Activated B cell treated with CpG ODN at 0.5 μM for 24 hours (primary cell): ENCODE data around the gene SYT9. TPM values are rescaled to one million over a fixed set of nuclear protein-coding genes. Genes with fewer than 3 reads are reported as not detected.
A peak's percentile ranks its signal among the peaks of the same experiment; 100 is the strongest.

ENCODE experiments used
- ATAC-seq: fragments of 200-7000 bp; cut with Tn5 transposase; one replicate; pipeline ENCODE4 v1.10.0; 2021; ENCODE audit warnings: low read depth, mild to moderate bottlenecking, moderate library complexity
- CTCF ChIA-PET: fragments of 350-600 bp; sonication (Branson Sonifier 250); formaldehyde crosslinking; loops from one replicate; lab custom pipeline; 2021; ENCODE audit warnings: antibody characterized with exemption; lab: Charles Lee
- POLR2A ChIA-PET: fragments of 350-600 bp; sonication (Branson Sonifier 250); formaldehyde crosslinking; loops from one replicate; lab custom pipeline; 2021; ENCODE audit warnings: antibody characterized with exemption; lab: Charles Lee
- DNase-seq: peaks from one replicate; pipeline ENCODE4 v3.0.0; 2022
- H3K27ac Mint-ChIP-seq: one replicate; pipeline ENCODE4 v1.8.0; 2020; ENCODE audit warnings: mixed read lengths
- H3K27me3 Mint-ChIP-seq: one replicate; pipeline ENCODE4 v1.8.0; 2021; ENCODE audit warnings: mixed read lengths
- H3K36me3 Mint-ChIP-seq: one replicate; pipeline ENCODE4 v1.8.0; 2021; ENCODE audit warnings: low read depth, mixed read lengths
- H3K4me1 Mint-ChIP-seq: one replicate; pipeline ENCODE4 v1.8.0; 2021; ENCODE audit warnings: mixed read lengths
- H3K4me3 Mint-ChIP-seq: one replicate; pipeline ENCODE4 v1.8.0; 2020; ENCODE audit warnings: mild to moderate bottlenecking, mixed read lengths
- H3K9me3 Mint-ChIP-seq: one replicate; pipeline ENCODE4 v1.8.0; 2020; ENCODE audit warnings: mixed read lengths
- intact Hi-C: fragments of 100-400 bp; cut with micrococcal nuclease; formaldehyde crosslinking; loops from one replicate; pipeline ENCODE4 v1.15.1; 2024
- total RNA-seq: library from RNA; stranded (reverse); gene quantifications from 2 replicates; pipeline ENCODE4 v1.2.3, GENCODE V29; 2022
- TF ChIP-seq, protein P1 (sequence below): fragments of 200-600 bp; IDR thresholded peaks from one replicate; pipeline ENCODE4 v1.8.0; 2022; ENCODE audit warnings: antibody characterized with exemption, mild to moderate bottlenecking

Gene SYT9
- total RNA-seq, 1 donor from 2014 or later, result not detected

DNA sequence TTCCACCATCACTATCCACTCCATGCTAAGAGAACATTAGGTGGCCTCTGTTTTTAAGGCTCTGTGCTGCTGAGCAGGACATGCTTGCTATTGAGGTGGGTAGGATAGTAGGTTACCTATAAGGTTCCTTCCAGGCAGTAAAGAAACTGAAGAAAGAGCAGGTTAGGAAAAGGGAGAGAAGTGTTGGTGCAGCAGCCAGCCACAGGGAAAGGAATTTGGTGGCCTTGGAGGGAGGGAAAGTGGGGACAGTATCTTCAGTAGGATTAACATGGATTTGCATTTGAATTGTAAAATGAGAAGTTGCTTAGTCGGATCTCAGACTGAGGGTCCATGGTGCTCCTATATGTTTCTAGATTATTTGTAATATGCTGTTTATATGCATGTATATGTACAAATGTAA, 184.4 kb downstream of the SYT9 start:
- Mint-ChIP-seq H3K4me3 (peak overlapping the region; percentile 68), H3K9me3 (no peaks in the 10 kb centered on the region), H3K36me3 (peaks cover 13% of the 10 kb centered on the region), H3K27ac (peak overlapping the region; percentile 90), H3K27me3 (no peaks in the 10 kb centered on the region), H3K4me1 (peaks cover 17% of the 10 kb centered on the region)
- no peak for ATAC-seq
- DNase-seq, result no peak
- TF ChIP-seq, protein P1, sequence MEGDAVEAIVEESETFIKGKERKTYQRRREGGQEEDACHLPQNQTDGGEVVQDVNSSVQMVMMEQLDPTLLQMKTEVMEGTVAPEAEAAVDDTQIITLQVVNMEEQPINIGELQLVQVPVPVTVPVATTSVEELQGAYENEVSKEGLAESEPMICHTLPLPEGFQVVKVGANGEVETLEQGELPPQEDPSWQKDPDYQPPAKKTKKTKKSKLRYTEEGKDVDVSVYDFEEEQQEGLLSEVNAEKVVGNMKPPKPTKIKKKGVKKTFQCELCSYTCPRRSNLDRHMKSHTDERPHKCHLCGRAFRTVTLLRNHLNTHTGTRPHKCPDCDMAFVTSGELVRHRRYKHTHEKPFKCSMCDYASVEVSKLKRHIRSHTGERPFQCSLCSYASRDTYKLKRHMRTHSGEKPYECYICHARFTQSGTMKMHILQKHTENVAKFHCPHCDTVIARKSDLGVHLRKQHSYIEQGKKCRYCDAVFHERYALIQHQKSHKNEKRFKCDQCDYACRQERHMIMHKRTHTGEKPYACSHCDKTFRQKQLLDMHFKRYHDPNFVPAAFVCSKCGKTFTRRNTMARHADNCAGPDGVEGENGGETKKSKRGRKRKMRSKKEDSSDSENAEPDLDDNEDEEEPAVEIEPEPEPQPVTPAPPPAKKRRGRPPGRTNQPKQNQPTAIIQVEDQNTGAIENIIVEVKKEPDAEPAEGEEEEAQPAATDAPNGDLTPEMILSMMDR, result no peak
- intact Hi-C loops, result no loop called here
- ChIA-PET POLR2A (interaction anchor here (1.5 kb wide), 1 partner anchor 77 kb away, joined by 7 read pairs; the partner anchor contains the start of gene PPFIBP2), CTCF (interaction anchor here (0.7 to 1.9 kb wide), 3 partner anchors 83 to 338 kb away, joined by 3 to 6 read pairs (median 3); no protein-coding TSS in a partner anchor)

DNA sequence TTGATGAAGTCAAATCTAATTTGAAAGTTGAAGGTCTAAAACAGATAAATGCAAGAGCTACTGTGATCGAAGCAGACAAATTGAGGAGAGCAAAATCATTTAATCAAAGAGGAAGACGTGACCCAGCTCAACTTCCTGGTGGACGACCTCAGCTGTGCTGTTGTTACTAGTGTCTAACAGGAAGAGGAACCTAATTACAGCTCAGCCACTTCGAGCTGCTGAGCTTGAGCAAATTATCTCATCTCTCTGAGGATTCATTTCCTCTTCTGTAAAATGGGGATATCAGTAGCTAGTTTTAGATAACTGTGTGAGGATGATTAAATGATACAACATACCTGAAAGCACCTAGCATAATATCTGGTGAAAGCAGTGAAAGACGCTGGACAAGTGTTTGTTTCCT, 185.0 kb downstream of the SYT9 start:
- TF ChIP-seq, protein P1, result no peak
- Mint-ChIP-seq H3K4me3 (peak overlapping the region; percentile 68), H3K4me1 (peaks cover 17% of the 10 kb centered on the region), H3K27ac (peak overlapping the region; percentile 90), H3K27me3 (no peaks in the 10 kb centered on the region), H3K36me3 (peaks cover 13% of the 10 kb centered on the region), H3K9me3 (no peaks in the 10 kb centered on the region)
- intact Hi-C loops, result no loop called here
- ATAC-seq (peak; percentile 95), DNase-seq (no peak)
- ChIA-PET CTCF (interaction anchor here (0.7 to 1.9 kb wide), 4 partner anchors 83 to 339 kb away, joined by 3 to 6 read pairs (median 3); no protein-coding TSS in a partner anchor), POLR2A (interaction anchor here (1.1 to 1.5 kb wide), 2 partner anchors 60 to 77 kb away, joined by 3 to 7 read pairs; partner anchors contain the start of gene PPFIBP2)

DNA sequence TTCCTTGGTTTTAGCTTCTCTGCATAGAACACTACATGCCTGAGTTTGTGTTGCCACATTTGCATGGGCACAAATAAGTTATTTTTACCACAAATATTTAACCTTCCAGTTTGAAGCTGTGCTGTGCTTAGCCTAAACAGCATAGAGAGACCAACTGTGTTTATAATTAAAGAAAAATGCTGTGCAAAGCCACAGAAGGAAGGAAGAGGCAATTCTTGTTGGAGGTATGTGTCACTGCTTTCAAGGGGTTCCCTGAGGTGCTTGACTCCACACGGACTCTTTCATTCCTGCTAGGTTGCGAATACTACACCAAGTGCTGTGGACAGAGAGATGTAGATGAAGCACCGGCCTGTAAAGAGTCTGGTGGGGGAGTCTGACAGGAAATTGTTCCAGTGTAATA, 186.0 kb downstream of the SYT9 start:
- ATAC-seq, result no peak
- Mint-ChIP-seq H3K4me3 (no peak overlapping the region), H3K36me3 (peaks cover 13% of the 10 kb centered on the region), H3K27ac (no peak overlapping the region), H3K27me3 (no peaks in the 10 kb centered on the region), H3K9me3 (no peaks in the 10 kb centered on the region), H3K4me1 (peaks cover 17% of the 10 kb centered on the region)
- DNase-seq, result no peak
- intact Hi-C loops, result no loop called here
- TF ChIP-seq, protein P1, result no peak
- ChIA-PET CTCF (interaction anchor here (1.2 to 1.9 kb wide), 2 partner anchors 83 to 84 kb away, joined by 3 to 6 read pairs; no protein-coding TSS in a partner anchor), POLR2A (interaction anchor here (0.6 to 1.5 kb wide), 3 partner anchors 44 to 75 kb away, joined by 3 to 7 read pairs (median 3); partner anchors contain the start of gene PPFIBP2)

DNA sequence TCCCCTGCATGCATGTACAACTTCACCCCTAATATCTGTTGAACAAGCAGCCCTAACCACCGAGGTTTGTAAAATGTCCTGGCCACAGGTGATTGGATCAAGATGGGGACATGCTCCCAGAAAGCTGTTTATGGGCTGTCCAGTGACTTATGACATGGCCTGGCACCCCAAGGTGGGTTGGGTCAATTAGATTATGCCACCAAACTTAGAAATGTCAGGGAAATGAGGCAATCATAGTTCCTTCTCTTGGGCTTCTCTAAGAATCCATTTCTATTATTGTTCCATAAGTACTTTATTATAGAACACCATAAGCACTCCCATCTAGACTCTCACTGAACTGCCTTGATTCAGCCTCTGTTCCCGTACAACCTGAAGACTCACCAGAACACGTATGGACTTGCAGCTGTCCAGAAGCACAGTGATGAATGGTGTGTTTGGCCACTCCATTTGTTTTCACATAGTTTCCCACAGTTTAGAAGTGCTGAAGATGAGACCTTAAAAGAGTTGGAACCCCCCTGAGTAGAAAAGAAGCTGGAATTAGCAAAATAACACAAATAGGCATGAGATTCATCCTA, 188.1 kb downstream of the SYT9 start:
- TF ChIP-seq, protein P1, result no peak
- Mint-ChIP-seq H3K9me3 (no peaks in the 10 kb centered on the region), H3K27me3 (no peaks in the 10 kb centered on the region), H3K4me3 (no peak overlapping the region), H3K4me1 (peaks cover 17% of the 10 kb centered on the region), H3K27ac (no peak overlapping the region), H3K36me3 (peaks cover 12% of the 10 kb centered on the region)
- no peak for DNase-seq
- POLR2A ChIA-PET, result no interaction called here
- intact Hi-C loops, result no loop called here
- ATAC-seq, result no peak
- CTCF ChIA-PET, result interaction anchor here (1.1 to 6.0 kb wide), 3 partner anchors 86 to 627 kb away, joined by 3 to 100 read pairs (median 3); no protein-coding TSS in a partner anchor

DNA sequence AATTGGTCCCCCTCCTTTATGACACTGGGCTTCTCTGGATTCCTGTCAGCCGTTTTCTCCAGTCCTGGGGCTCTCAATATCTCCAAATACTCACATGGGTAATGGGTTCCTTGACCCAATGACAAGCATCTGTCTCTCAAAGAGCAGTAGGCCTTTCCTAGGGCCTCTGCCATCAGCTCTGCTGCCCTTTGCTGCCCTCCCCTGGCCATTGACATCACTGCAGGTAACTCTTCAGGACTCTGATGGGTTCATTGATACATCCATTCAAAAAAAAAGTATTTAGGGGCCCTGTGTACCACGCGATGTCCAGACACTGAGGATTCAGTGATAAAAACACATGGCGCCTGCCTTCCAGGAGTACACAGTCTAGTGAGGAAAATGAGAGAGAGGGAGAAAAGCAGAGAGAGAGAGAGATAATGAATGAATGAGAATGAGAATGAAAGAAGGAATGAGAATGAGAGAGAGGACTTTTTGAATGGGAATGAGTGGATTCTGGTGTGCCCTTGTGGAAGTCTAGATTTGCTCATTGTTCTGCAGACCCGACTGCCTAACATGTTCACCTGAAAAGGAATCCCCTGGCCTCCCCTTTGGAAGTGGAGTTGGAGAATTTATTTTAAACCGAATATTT, 191.0 kb downstream of the SYT9 start:
- H3K9me3 Mint-ChIP-seq, result no peaks in the 10 kb centered on the region
- ChIA-PET POLR2A (interaction anchor here (0.6 to 1.0 kb wide), 3 partner anchors 51 to 73 kb away, joined by 3 read pairs; no protein-coding TSS in a partner anchor), CTCF (interaction anchor here (0.7 to 6.0 kb wide), 22 partner anchors 9 to 631 kb away, joined by 3 to 100 read pairs (median 4); no protein-coding TSS in a partner anchor)
- TF ChIP-seq, protein P1, result peak; percentile 42
- peak; percentile 67 for DNase-seq
- H3K4me1 Mint-ChIP-seq, result no peaks in the 10 kb centered on the region
- no peaks in the 10 kb centered on the region for H3K27me3 Mint-ChIP-seq
- peak; percentile 100 for ATAC-seq
- intact Hi-C loops, result loop anchor here (1.0 to 2.0 kb wide), 9 partner anchors 30 to 630 kb away; no protein-coding TSS in a partner anchor
- no peak overlapping the region for H3K27ac Mint-ChIP-seq
- H3K4me3 Mint-ChIP-seq, result no peak overlapping the region
- peaks cover 10% of the 10 kb centered on the region for H3K36me3 Mint-ChIP-seq
